Measurements from ENCODE around the gene EIF1. TPM values are rescaled to one million over a fixed set of nuclear protein-coding genes. Genes with fewer than 3 reads are reported as not detected.

Gene EIF1
- total and polyA plus RNA-seq, 2 experiments from 2014 or later, result 272 to 603 TPM

DNA sequence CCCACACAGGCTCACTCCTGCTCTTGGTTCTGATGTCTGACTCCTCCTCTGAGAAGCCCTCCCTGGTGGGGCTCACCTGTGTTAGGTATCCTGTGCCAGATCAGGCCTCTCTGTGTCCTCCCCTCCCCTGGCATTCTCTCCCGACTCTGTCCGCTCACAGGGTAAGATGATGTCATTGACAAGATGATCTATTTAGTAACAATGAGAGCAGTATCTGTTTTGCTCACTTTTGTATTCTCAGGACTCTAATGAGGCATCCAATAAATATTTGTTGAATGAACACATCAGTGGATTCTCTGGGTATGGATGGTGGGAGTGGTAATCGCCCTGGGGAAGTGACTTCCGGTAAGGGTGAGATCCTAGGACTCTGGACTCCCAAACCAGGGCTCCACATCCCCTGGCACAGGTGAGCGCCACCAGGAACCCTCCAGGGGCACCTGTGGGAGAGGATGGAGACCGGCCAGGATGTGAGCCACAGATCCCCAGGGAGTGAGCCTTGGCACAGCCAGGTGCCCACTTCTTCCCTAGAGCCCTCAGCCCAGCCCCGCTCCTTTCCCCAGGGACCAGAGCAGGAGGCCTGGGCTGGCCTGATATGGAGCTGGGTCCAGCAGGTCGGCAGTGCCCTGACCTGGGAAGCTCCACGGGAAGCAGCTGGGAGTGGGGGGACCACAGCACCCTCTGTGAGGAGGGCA is 51.1 kb downstream of the EIF1 start (continued):
- TF ChIP-seq, protein P1, sequence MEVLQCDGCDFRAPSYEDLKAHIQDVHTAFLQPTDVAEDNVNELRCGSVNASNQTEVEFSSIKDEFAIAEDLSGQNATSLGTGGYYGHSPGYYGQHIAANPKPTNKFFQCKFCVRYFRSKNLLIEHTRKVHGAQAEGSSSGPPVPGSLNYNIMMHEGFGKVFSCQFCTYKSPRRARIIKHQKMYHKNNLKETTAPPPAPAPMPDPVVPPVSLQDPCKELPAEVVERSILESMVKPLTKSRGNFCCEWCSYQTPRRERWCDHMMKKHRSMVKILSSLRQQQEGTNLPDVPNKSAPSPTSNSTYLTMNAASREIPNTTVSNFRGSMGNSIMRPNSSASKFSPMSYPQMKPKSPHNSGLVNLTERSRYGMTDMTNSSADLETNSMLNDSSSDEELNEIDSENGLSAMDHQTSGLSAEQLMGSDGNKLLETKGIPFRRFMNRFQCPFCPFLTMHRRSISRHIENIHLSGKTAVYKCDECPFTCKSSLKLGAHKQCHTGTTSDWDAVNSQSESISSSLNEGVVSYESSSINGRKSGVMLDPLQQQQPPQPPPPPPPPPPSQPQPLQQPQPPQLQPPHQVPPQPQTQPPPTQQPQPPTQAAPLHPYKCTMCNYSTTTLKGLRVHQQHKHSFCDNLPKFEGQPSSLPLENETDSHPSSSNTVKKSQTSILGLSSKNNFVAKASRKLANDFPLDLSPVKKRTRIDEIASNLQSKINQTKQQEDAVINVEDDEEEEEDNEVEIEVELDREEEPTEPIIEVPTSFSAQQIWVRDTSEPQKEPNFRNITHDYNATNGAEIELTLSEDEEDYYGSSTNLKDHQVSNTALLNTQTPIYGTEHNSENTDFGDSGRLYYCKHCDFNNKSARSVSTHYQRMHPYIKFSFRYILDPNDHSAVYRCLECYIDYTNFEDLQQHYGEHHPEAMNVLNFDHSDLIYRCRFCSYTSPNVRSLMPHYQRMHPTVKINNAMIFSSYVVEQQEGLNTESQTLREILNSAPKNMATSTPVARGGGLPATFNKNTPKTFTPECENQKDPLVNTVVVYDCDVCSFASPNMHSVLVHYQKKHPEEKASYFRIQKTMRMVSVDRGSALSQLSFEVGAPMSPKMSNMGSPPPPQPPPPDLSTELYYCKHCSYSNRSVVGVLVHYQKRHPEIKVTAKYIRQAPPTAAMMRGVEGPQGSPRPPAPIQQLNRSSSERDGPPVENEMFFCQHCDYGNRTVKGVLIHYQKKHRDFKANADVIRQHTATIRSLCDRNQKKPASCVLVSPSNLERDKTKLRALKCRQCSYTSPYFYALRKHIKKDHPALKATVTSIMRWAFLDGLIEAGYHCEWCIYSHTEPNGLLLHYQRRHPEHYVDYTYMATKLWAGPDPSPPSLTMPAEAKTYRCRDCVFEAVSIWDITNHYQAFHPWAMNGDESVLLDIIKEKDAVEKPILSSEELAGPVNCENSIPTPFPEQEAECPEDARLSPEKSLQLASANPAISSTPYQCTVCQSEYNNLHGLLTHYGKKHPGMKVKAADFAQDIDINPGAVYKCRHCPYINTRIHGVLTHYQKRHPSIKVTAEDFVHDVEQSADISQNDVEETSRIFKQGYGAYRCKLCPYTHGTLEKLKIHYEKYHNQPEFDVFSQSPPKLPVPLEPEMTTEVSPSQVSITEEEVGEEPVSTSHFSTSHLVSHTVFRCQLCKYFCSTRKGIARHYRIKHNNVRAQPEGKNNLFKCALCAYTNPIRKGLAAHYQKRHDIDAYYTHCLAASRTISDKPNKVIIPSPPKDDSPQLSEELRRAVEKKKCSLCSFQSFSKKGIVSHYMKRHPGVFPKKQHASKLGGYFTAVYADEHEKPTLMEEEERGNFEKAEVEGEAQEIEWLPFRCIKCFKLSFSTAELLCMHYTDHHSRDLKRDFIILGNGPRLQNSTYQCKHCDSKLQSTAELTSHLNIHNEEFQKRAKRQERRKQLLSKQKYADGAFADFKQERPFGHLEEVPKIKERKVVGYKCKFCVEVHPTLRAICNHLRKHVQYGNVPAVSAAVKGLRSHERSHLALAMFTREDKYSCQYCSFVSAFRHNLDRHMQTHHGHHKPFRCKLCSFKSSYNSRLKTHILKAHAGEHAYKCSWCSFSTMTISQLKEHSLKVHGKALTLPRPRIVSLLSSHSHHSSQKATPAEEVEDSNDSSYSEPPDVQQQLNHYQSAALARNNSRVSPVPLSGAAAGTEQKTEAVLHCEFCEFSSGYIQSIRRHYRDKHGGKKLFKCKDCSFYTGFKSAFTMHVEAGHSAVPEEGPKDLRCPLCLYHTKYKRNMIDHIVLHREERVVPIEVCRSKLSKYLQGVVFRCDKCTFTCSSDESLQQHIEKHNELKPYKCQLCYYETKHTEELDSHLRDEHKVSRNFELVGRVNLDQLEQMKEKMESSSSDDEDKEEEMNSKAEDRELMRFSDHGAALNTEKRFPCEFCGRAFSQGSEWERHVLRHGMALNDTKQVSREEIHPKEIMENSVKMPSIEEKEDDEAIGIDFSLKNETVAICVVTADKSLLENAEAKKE (CRISPR knock-in tag; IDR thresholded peaks at IDR 0.05), result no peak
- TF ChIP-seq NANOG (IDR thresholded peaks at IDR 0.05; ENCODE audit: borderline replicate concordance), result no peak
- no peak for TF ChIP-seq STAT1 (IDR thresholded peaks at IDR 0.05; ENCODE audit: unreplicated experiment)
- no peak for TF ChIP-seq ZNF331 (CRISPR knock-in tag; IDR thresholded peaks at IDR 0.05; ENCODE audit: low read depth)
- no peak for TF ChIP-seq CREB1 (CRISPR knock-in tag; IDR thresholded peaks at IDR 0.05; ENCODE audit: low read depth)
- TF ChIP-seq, protein P2, sequence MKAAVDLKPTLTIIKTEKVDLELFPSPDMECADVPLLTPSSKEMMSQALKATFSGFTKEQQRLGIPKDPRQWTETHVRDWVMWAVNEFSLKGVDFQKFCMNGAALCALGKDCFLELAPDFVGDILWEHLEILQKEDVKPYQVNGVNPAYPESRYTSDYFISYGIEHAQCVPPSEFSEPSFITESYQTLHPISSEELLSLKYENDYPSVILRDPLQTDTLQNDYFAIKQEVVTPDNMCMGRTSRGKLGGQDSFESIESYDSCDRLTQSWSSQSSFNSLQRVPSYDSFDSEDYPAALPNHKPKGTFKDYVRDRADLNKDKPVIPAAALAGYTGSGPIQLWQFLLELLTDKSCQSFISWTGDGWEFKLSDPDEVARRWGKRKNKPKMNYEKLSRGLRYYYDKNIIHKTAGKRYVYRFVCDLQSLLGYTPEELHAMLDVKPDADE (IDR thresholded peaks at IDR 0.05), result no peak
- TF ChIP-seq EZH2phosphoT487 (IDR thresholded peaks at IDR 0.05; ENCODE audit: unreplicated experiment), result no peak
- TF ChIP-seq, protein P3, sequence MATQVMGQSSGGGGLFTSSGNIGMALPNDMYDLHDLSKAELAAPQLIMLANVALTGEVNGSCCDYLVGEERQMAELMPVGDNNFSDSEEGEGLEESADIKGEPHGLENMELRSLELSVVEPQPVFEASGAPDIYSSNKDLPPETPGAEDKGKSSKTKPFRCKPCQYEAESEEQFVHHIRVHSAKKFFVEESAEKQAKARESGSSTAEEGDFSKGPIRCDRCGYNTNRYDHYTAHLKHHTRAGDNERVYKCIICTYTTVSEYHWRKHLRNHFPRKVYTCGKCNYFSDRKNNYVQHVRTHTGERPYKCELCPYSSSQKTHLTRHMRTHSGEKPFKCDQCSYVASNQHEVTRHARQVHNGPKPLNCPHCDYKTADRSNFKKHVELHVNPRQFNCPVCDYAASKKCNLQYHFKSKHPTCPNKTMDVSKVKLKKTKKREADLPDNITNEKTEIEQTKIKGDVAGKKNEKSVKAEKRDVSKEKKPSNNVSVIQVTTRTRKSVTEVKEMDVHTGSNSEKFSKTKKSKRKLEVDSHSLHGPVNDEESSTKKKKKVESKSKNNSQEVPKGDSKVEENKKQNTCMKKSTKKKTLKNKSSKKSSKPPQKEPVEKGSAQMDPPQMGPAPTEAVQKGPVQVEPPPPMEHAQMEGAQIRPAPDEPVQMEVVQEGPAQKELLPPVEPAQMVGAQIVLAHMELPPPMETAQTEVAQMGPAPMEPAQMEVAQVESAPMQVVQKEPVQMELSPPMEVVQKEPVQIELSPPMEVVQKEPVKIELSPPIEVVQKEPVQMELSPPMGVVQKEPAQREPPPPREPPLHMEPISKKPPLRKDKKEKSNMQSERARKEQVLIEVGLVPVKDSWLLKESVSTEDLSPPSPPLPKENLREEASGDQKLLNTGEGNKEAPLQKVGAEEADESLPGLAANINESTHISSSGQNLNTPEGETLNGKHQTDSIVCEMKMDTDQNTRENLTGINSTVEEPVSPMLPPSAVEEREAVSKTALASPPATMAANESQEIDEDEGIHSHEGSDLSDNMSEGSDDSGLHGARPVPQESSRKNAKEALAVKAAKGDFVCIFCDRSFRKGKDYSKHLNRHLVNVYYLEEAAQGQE (IDR thresholded peaks at IDR 0.05; ENCODE audit: unreplicated experiment), result no peak

Data from GM23338 (cell line).